ENCODE data around the gene RASAL3. TPM values are rescaled to one million over a fixed set of nuclear protein-coding genes. Genes with fewer than 3 reads are reported as not detected.

RASAL3 gene
- total RNA-seq, 1 experiment from 2014 or later, result 1.9 TPM

DNA sequence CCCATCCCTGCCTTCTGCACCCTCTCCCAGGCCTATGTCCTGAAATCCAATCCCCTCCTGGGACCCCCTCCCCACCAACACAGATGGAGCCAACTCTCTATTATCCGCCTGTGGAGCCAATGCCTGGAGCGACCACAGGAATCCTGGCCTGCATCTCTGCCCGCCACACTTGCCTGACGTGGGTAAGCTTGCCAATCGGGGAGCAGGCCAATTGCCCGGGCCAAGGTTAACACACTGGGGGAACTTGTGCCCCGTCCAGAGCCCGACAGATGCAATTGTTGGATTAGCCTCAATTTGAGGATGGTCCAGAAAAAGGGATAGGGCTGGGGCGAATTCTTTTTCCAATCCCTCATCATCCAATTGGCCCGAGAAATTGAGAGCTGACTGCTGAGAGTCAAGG, 20.5 kb downstream of the RASAL3 start:
- peaks cover 2% of the 10 kb centered on the region; the same call in 1 of the 2 replicates for H3K27me3 Mint-ChIP-seq (ENCODE audit: low read depth)

More for the DNA sequence above, 20.5 kb downstream of the RASAL3 start:
- Histone ChIP-seq H3K14ac (ENCODE audit: insufficient read depth, low read length) (no peak overlapping the region), H3K18ac (ENCODE audit: insufficient read length, low read depth, low read length) (no peak overlapping the region), H2BK5ac (ENCODE audit: insufficient read length, low read length) (no peak overlapping the region), H2BK20ac (ENCODE audit: low read depth, low read length, poor library complexity, severe bottlenecking) (no peak overlapping the region), H3K56ac (ENCODE audit: insufficient read length, low read depth, low read length) (no peak overlapping the region), H4K5ac (ENCODE audit: insufficient read length, low read depth, low read length) (no peak overlapping the region), H4K20me1 (ENCODE audit: control insufficient read depth, insufficient read depth, insufficient read length) (no peaks in the 10 kb centered on the region), H3K9ac (ENCODE audit: extremely low read depth, insufficient read length, low read length) (no peak overlapping the region), H3K4me1 (ENCODE audit: insufficient read depth, low read length) (no peaks in the 10 kb centered on the region), H3K79me1 (ENCODE audit: insufficient read depth, low read depth, low read length, poor library complexity, severe bottlenecking) (no peaks in the 10 kb centered on the region), H3K9me3 (ENCODE audit: control insufficient read depth, low read depth, low read length) (no peaks in the 10 kb centered on the region), H3K27ac (ENCODE audit: insufficient read length, low read depth, low read length) (no peak overlapping the region), H4K8ac (replicated peaks; ENCODE audit: insufficient read length, low read depth, low read length) (no peak overlapping the region), H3K27me3 (ENCODE audit: insufficient read depth, low read length) (no peaks in the 10 kb centered on the region), H2AK5ac (ENCODE audit: insufficient read length, low read length) (no peak overlapping the region), H2AFZ (ENCODE audit: low read length) (no peak overlapping the region), H3K23ac (ENCODE audit: insufficient read length, low read depth, low read length) (no peak overlapping the region), H3K4ac (ENCODE audit: low read depth, low read length) (no peak overlapping the region), H3T11ph (ENCODE audit: low read length) (no peak overlapping the region), H3K23me2 (ENCODE audit: insufficient read length, low read depth, low read length, poor library complexity, severe bottlenecking) (peaks cover 4% of the 10 kb centered on the region), H4K91ac (ENCODE audit: insufficient read length, low read depth, low read length) (no peak overlapping the region), H2BK12ac (ENCODE audit: insufficient read length, low read depth, low read length) (no peak overlapping the region), H3K4me2 (ENCODE audit: insufficient read depth, insufficient read length, low read length) (no peak overlapping the region), H3K79me2 (ENCODE audit: insufficient read depth, low read length) (no peaks in the 10 kb centered on the region), H2BK15ac (ENCODE audit: low read depth, low read length) (no peak overlapping the region), H2BK120ac (ENCODE audit: low read depth, low read length, poor library complexity, severe bottlenecking) (no peak overlapping the region)
- Mint-ChIP-seq H3K9me3 (no peaks in the 10 kb centered on the region; a peak in 2 of 5 replicates), H3K4me1 (peaks cover 5 to 6% of the 10 kb centered on the region in 2 experiments), H3K36me3 (ENCODE audit: insufficient read depth in 1 of 3, low read depth in 3 of 3) (no peaks in the 10 kb centered on the region), H3K27ac (no peak overlapping the region), H3K4me3 (0 out of 5 replicates have a peak overlapping the region, but pooled peaks of 1 of the 2 experiments have one; percentile 9)
- TF ChIP-seq, protein P1, sequence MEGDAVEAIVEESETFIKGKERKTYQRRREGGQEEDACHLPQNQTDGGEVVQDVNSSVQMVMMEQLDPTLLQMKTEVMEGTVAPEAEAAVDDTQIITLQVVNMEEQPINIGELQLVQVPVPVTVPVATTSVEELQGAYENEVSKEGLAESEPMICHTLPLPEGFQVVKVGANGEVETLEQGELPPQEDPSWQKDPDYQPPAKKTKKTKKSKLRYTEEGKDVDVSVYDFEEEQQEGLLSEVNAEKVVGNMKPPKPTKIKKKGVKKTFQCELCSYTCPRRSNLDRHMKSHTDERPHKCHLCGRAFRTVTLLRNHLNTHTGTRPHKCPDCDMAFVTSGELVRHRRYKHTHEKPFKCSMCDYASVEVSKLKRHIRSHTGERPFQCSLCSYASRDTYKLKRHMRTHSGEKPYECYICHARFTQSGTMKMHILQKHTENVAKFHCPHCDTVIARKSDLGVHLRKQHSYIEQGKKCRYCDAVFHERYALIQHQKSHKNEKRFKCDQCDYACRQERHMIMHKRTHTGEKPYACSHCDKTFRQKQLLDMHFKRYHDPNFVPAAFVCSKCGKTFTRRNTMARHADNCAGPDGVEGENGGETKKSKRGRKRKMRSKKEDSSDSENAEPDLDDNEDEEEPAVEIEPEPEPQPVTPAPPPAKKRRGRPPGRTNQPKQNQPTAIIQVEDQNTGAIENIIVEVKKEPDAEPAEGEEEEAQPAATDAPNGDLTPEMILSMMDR (conservative IDR thresholded peaks at IDR 0.05), result no peak
- WGBS (ENCODE audit: extremely low coverage, insufficient read length, low lambda C conversion rate), result no CpG with 5 or more reads among the region's 10 CpGs
- DNase-seq, result no peak
